HCT116 (cell line): ENCODE data around the gene AK5. TPM values are rescaled to one million over a fixed set of nuclear protein-coding genes. Genes with fewer than 3 reads are reported as not detected.

Experiments used
- ATAC-seq: fragments of 200-7000 bp; cut with Tn5 transposase; 2 replicates; pipeline ENCODE4 v1.9.1; 2020; ENCODE audit warnings: mild to moderate bottlenecking, moderate library complexity
- BruUV-seq: library from RNA; stranded (reverse); fragments of 400-500 nt; replicated peaks from 2 replicates; lab custom pipeline; 2021; lab: Mats Ljungman, UMichigan
- CTCF ChIA-PET: fragments of 300-600 bp; sonication (Branson Sonifier 250); formaldehyde crosslinking; loops from one replicate; lab custom pipeline; 2021; ENCODE audit warnings: antibody characterized with exemption; lab: Charles Lee
- POLR2A ChIA-PET: fragments of 300-600, 350-600 bp; sonication (Branson Sonifier 250); formaldehyde crosslinking; loops from one replicate; lab custom pipeline; 2021; ENCODE audit warnings: antibody characterized with exemption; lab: Charles Lee
- RAD21 ChIA-PET, 2 experiments: fragments of 300-600 bp; sonication (Branson Sonifier 250); formaldehyde crosslinking; loops; one replicate each; lab custom pipeline; 2023; ENCODE audit warnings: low total read pairs in 2 of 2; ENCODE audit not compliant: uncharacterized antibody in 2 of 2, unreplicated experiment in 2 of 2, low non-redundant PET in 1 of 2; lab: Charles Lee
- DNase-seq: peaks from one replicate; pipeline ENCODE4 v3.0.0-alpha.2; 2010; ENCODE audit warnings: low read depth, low spot score
- H2AFZ ChIP-seq: fragments of 200-600 bp; shearing (Covaris generic), sonication (generic); 2 replicates; pipeline ENCODE4 v1.6.1; 2017; ENCODE audit warnings: low read depth, mixed run types, mixed read lengths, antibody characterized with exemption, low read length; ENCODE audit not compliant: poor library complexity, severe bottlenecking
- H3K27ac ChIP-seq: 2 replicates; pipeline ENCODE4 v1.5.1; 2012; ENCODE audit warnings: low read depth, low read length
- H3K27me3 ChIP-seq: fragments of 200-600 bp; sonication (generic); 2 replicates; pipeline ENCODE4 v1.6.1; 2016; ENCODE audit warnings: mixed run types, low read length, mixed read lengths; ENCODE audit not compliant: insufficient read depth
- H3K36me3 ChIP-seq, 2 experiments: fragments of 200-500 bp in 1 of 2; fragments of 200-600 bp in 1 of 2; sonication (Bioruptor generic) in 1 of 2; sonication (generic) in 1 of 2; 2 replicates each; pipeline versions ENCODE4 v1.5.1 to v1.6.1; 2014 to 2016; ENCODE audit warnings: low read length in 2 of 2, inconsistent platforms in 1 of 2, mixed read lengths in 1 of 2, mixed run types in 1 of 2; ENCODE audit not compliant: insufficient read depth in 2 of 2, control insufficient read depth in 1 of 2
- H3K4me1 ChIP-seq, 2 experiments: fragments of 200-600 bp in 1 of 2; sonication (generic) in 1 of 2; 2 replicates each; pipeline versions ENCODE4 v1.5.1 to v1.6.1; 2012 to 2017; ENCODE audit warnings: low read length in 2 of 2, inconsistent platforms in 1 of 2, mild to moderate bottlenecking in 1 of 2, mixed read lengths in 1 of 2, mixed run types in 1 of 2, moderate library complexity in 1 of 2; ENCODE audit not compliant: insufficient read depth in 2 of 2, control insufficient read depth in 1 of 2
- H3K4me2 ChIP-seq: fragments of 200-600 bp; sonication (generic); 2 replicates; pipeline ENCODE4 v1.6.1; 2017; ENCODE audit warnings: mixed run types, low read length, mixed read lengths
- H3K4me3 ChIP-seq, 2 experiments: fragments of 200-600 bp in 1 of 2; sonication (generic) in 1 of 2; replicated peaks in 1 of 2; 2 replicates each; pipeline ENCODE4 v1.5.1; 2011 to 2016; ENCODE audit warnings: low read length in 2 of 2, control low read depth in 1 of 2, low read depth in 1 of 2, mild to moderate bottlenecking in 1 of 2, mixed read lengths in 1 of 2, mixed run types in 1 of 2
- H3K79me2 ChIP-seq: fragments of 200-600 bp; sonication (generic); 2 replicates; pipeline ENCODE4 v1.6.1; 2017; ENCODE audit warnings: mild to moderate bottlenecking, mixed run types, low read length, moderate library complexity, mixed read lengths; ENCODE audit not compliant: insufficient read depth
- H3K9ac ChIP-seq: fragments of 200-600 bp; sonication (generic); 2 replicates; pipeline ENCODE4 v1.6.1; 2016; ENCODE audit warnings: low read length, mixed read lengths
- H3K9me2 ChIP-seq: fragments of 200-600 bp; sonication (generic), shearing (Covaris generic); 2 replicates; pipeline ENCODE4 v1.6.1; 2017; ENCODE audit warnings: mixed run types, mild to moderate bottlenecking, moderate library complexity; ENCODE audit not compliant: insufficient read depth
- H3K9me3 ChIP-seq, 2 experiments: fragments of 200-500 bp in 1 of 2; fragments of 200-600 bp in 1 of 2; sonication (Bioruptor generic) in 1 of 2; sonication (generic) in 1 of 2; 2 replicates each; pipeline ENCODE4 v1.6.1; 2014 to 2017; ENCODE audit warnings: low read length in 2 of 2, mixed read lengths in 2 of 2, inconsistent platforms in 1 of 2, low read depth in 1 of 2, mild to moderate bottlenecking in 1 of 2, mixed run types in 1 of 2, moderate library complexity in 1 of 2; ENCODE audit not compliant: control insufficient read depth in 1 of 2, insufficient read depth in 1 of 2
- H4K20me1 ChIP-seq: fragments of 200-600 bp; sonication (generic), shearing (Covaris generic); 2 replicates; pipeline ENCODE4 v1.6.1; 2017; ENCODE audit warnings: mixed run types, mild to moderate bottlenecking, moderate library complexity; ENCODE audit not compliant: insufficient read depth
- ATF3 ChIP-seq: IDR thresholded peaks from 2 replicates; pipeline ENCODE4 v1.6.1; 2012
- CBX3 ChIP-seq: IDR thresholded peaks from 2 replicates; pipeline ENCODE4 v1.6.1; 2012; ENCODE audit warnings: low read depth
- CEBPB ChIP-seq: IDR thresholded peaks from 2 replicates; pipeline ENCODE4 v1.6.1; 2012; ENCODE audit warnings: low read depth
- EZH2 ChIP-seq: fragments of 200-600 bp; sonication (generic); IDR thresholded peaks from 2 replicates; pipeline ENCODE4 v1.6.1; 2017; ENCODE audit warnings: antibody characterized with exemption, mixed run types
- FOSL1 ChIP-seq: IDR thresholded peaks from 2 replicates; pipeline ENCODE4 v1.6.1; 2012; ENCODE audit warnings: low read depth
- JUND ChIP-seq: IDR thresholded peaks from 2 replicates; pipeline ENCODE4 v1.6.1; 2012
- POLR2A ChIP-seq: IDR thresholded peaks from 2 replicates; pipeline ENCODE4 v1.7.0; 2011; ENCODE audit warnings: borderline replicate concordance; ENCODE audit not compliant: insufficient read depth, insufficient read length; ENCODE audit errors: extremely low read depth
- REST ChIP-seq: IDR thresholded peaks from 2 replicates; pipeline ENCODE4 v1.6.1; 2012; ENCODE audit warnings: low read depth
- SIN3A ChIP-seq: IDR thresholded peaks from 2 replicates; pipeline ENCODE4 v1.6.1; 2012; ENCODE audit warnings: low read depth
- SP1 ChIP-seq: IDR thresholded peaks from 2 replicates; pipeline ENCODE4 v1.6.1; 2012; ENCODE audit warnings: low read depth
- SRF ChIP-seq: IDR thresholded peaks from 2 replicates; pipeline ENCODE4 v1.6.1; 2012; ENCODE audit warnings: low read depth
- TCF7L2 ChIP-seq: IDR thresholded peaks from 2 replicates; pipeline ENCODE4 v1.7.0; 2011; ENCODE audit warnings: borderline replicate concordance, inconsistent platforms; ENCODE audit not compliant: insufficient read depth, insufficient read length; ENCODE audit errors: extremely low read depth
- YY1 ChIP-seq: IDR thresholded peaks from 2 replicates; pipeline ENCODE4 v1.6.1; 2011; ENCODE audit warnings: low read length, low read depth, moderate library complexity, mild to moderate bottlenecking; ENCODE audit not compliant: insufficient replicate concordance; ENCODE audit errors: extremely low read depth
- ZBTB33 ChIP-seq: IDR thresholded peaks from 2 replicates; pipeline ENCODE4 v1.6.1; 2011; ENCODE audit warnings: mild to moderate bottlenecking, low read length, moderate library complexity; ENCODE audit not compliant: insufficient replicate concordance; ENCODE audit errors: extremely low read depth
- ZFX ChIP-seq: fragments of 450-650 bp; IDR thresholded peaks from 2 replicates; pipeline ENCODE4 v1.6.1; 2017
- ZNF274 ChIP-seq: fragments of 200-500 bp; sonication (Bioruptor generic); IDR thresholded peaks from 2 replicates; pipeline ENCODE4 v1.6.1; 2014; ENCODE audit warnings: mild to moderate bottlenecking, low read depth, low read length, inconsistent platforms
- intact Hi-C: fragments of 100-400 bp; cut with micrococcal nuclease; formaldehyde crosslinking; loops from 2 replicates; pipeline ENCODE4 v1.10.0; 2022
- total RNA-seq: library from RNA; stranded (reverse); gene quantifications from one replicate; pipeline ENCODE4 v1.2.1, GENCODE V29; 2021; ENCODE audit not compliant: unreplicated experiment
- TF ChIP-seq, protein P1 (sequence below): IDR thresholded peaks from 2 replicates; pipeline ENCODE4 v1.6.1; 2012
- TF ChIP-seq, protein P2 (sequence below), 3 experiments: fragments of 200-600 bp in 1 of 3; sonication (generic) in 1 of 3; IDR thresholded peaks in 2 of 3; conservative IDR thresholded peaks in 1 of 3; 2 replicates each; pipeline ENCODE4 v1.5.1; 2012 to 2017; ENCODE audit warnings: low read depth in 2 of 3, low read length in 2 of 3, antibody characterized with exemption in 1 of 3, borderline replicate concordance in 1 of 3, control low read depth in 1 of 3, mild to moderate bottlenecking in 1 of 3, mixed read lengths in 1 of 3, mixed run types in 1 of 3, moderate library complexity in 1 of 3; ENCODE audit not compliant: insufficient read depth in 1 of 3

The AK5 gene
- total RNA-seq, 1 experiment from 2014 or later = 0.22 TPM

GRCh38 chr1:77467021-77467595 is 185.3 kb downstream of the AK5 start:
- no TSS peak for BruUV-seq
- Histone ChIP-seq H3K4me1 (no peaks in the 10 kb centered on the region), H3K27me3 (no peaks in the 10 kb centered on the region), H3K27ac (no peak overlapping the region), H3K9me3 (no peaks in the 10 kb centered on the region), H3K79me2 (no peaks in the 10 kb centered on the region), H3K36me3 (no peaks in the 10 kb centered on the region), H3K4me2 (no peak overlapping the region), H3K9me2 (no peaks in the 10 kb centered on the region), H4K20me1 (no peaks in the 10 kb centered on the region), H3K9ac (no peak overlapping the region), H2AFZ (no peak overlapping the region), H3K4me3 (no peak overlapping the region)
- intact Hi-C loops = no loop called here
- CTCF ChIA-PET = no interaction called here
- no peak for TF ChIP-seq ZFX
- TF ChIP-seq POLR2A = no peak
- no peak for TF ChIP-seq CBX3
- TF ChIP-seq ZNF274 = no peak
- TF ChIP-seq YY1 = no peak
- TF ChIP-seq FOSL1 = no peak
- TF ChIP-seq SP1 = no peak
- no peak for TF ChIP-seq ZBTB33
- TF ChIP-seq REST = no peak
- TF ChIP-seq, protein P1, sequence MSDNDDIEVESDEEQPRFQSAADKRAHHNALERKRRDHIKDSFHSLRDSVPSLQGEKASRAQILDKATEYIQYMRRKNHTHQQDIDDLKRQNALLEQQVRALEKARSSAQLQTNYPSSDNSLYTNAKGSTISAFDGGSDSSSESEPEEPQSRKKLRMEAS = no peak
- TF ChIP-seq ATF3 = no peak
- no peak for TF ChIP-seq CEBPB
- no peak for TF ChIP-seq SIN3A
- no peak for TF ChIP-seq EZH2
- no peak for TF ChIP-seq SRF
- no peak for TF ChIP-seq JUND
- TF ChIP-seq TCF7L2 = no peak
- TF ChIP-seq, protein P2, sequence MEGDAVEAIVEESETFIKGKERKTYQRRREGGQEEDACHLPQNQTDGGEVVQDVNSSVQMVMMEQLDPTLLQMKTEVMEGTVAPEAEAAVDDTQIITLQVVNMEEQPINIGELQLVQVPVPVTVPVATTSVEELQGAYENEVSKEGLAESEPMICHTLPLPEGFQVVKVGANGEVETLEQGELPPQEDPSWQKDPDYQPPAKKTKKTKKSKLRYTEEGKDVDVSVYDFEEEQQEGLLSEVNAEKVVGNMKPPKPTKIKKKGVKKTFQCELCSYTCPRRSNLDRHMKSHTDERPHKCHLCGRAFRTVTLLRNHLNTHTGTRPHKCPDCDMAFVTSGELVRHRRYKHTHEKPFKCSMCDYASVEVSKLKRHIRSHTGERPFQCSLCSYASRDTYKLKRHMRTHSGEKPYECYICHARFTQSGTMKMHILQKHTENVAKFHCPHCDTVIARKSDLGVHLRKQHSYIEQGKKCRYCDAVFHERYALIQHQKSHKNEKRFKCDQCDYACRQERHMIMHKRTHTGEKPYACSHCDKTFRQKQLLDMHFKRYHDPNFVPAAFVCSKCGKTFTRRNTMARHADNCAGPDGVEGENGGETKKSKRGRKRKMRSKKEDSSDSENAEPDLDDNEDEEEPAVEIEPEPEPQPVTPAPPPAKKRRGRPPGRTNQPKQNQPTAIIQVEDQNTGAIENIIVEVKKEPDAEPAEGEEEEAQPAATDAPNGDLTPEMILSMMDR (IDR thresholded peaks at IDR 0.05 in 2 of 3, conservative IDR thresholded peaks at IDR 0.05 in 1 of 3; ENCODE audit: borderline replicate concordance in 1 of 3, insufficient read depth in 1 of 3, low read depth in 2 of 3, low read length in 2 of 3) = no peak
- DNase-seq (no peak), ATAC-seq (no peak)
- RAD21 ChIA-PET = no interaction called here
- POLR2A ChIA-PET = no interaction called here
